Chondrocyte (in vitro differentiated cells): Measurements from ENCODE around the gene ELMOD1. TPM values are rescaled to one million over a fixed set of nuclear protein-coding genes. Genes with fewer than 3 reads are reported as not detected.

Experiments used
- DNase-seq: peaks from one replicate; pipeline ENCODE4 v3.0.0; 2021; ENCODE audit warnings: mixed read lengths, low spot score
- H3K27ac Mint-ChIP-seq: one replicate; pipeline ENCODE4 v1.8.0; 2021; ENCODE audit warnings: mild to moderate bottlenecking, moderate library complexity, mixed read lengths; ENCODE audit not compliant: unreplicated experiment
- H3K27me3 Mint-ChIP-seq: 2 replicates; pipeline ENCODE4 v1.8.0; 2021; ENCODE audit warnings: low read depth, mixed read lengths
- H3K36me3 Mint-ChIP-seq: 2 replicates; pipeline ENCODE4 v1.8.0; 2021; ENCODE audit warnings: low read depth, mixed read lengths
- H3K4me1 Mint-ChIP-seq: 2 replicates; pipeline ENCODE4 v1.8.0; 2021; ENCODE audit warnings: low read depth, mild to moderate bottlenecking, mixed read lengths
- H3K4me3 Mint-ChIP-seq: one replicate; pipeline ENCODE4 v1.8.0; 2021; ENCODE audit warnings: mild to moderate bottlenecking, moderate library complexity, mixed read lengths; ENCODE audit not compliant: unreplicated experiment
- H3K9me3 Mint-ChIP-seq: 2 replicates; pipeline ENCODE4 v1.8.0; 2021; ENCODE audit warnings: low read depth, mixed read lengths
- total RNA-seq: library from RNA; stranded (reverse); gene quantifications from 3 replicates; pipeline ENCODE4 v1.2.1, GENCODE V29; 2021
- TF ChIP-seq, protein P1 (sequence below): fragments of 200-600 bp; sonication (generic); IDR thresholded peaks from 2 replicates; pipeline ENCODE4 v1.5.0; 2021; ENCODE audit warnings: antibody characterized with exemption, mild to moderate bottlenecking, moderate library complexity

The ELMOD1 gene
- total RNA-seq, 1 donor from 2014 or later: 0.15 TPM

DNA sequence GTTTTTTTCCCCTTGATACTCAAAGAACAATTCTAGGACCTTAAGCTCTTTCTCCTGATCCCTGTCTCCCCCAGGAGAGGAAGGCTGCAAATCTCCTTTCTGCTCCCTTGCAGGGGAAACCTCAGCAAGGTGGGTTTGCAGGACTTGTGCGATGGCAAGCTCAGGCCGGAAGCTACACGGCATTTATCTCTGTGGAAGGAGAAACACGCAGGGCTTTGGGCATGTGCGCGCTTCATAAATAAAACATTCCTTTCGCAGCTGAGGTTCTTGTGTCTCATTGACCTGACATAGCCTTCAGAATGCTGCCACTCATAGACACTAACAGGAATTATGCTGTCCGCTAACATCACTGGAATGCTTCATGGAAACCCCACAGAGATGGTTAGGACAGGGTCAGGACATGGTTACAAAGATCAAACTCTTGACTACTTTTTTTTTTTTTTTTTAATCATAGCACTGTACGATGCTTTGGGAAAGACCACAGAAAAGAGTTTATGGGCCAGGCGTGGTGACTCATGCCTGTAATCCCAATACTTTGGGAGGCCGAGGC, 78.3 kb downstream of the ELMOD1 start:
- Mint-ChIP-seq H3K36me3 (no peaks in the 10 kb centered on the region), H3K27ac (no peak overlapping the region), H3K9me3 (no peaks in the 10 kb centered on the region), H3K4me3 (no peak overlapping the region), H3K4me1 (peaks cover 9% of the 10 kb centered on the region), H3K27me3 (peaks cover 17% of the 10 kb centered on the region)
- TF ChIP-seq, protein P1, sequence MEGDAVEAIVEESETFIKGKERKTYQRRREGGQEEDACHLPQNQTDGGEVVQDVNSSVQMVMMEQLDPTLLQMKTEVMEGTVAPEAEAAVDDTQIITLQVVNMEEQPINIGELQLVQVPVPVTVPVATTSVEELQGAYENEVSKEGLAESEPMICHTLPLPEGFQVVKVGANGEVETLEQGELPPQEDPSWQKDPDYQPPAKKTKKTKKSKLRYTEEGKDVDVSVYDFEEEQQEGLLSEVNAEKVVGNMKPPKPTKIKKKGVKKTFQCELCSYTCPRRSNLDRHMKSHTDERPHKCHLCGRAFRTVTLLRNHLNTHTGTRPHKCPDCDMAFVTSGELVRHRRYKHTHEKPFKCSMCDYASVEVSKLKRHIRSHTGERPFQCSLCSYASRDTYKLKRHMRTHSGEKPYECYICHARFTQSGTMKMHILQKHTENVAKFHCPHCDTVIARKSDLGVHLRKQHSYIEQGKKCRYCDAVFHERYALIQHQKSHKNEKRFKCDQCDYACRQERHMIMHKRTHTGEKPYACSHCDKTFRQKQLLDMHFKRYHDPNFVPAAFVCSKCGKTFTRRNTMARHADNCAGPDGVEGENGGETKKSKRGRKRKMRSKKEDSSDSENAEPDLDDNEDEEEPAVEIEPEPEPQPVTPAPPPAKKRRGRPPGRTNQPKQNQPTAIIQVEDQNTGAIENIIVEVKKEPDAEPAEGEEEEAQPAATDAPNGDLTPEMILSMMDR: no peak
- DNase-seq: no peak

DNA sequence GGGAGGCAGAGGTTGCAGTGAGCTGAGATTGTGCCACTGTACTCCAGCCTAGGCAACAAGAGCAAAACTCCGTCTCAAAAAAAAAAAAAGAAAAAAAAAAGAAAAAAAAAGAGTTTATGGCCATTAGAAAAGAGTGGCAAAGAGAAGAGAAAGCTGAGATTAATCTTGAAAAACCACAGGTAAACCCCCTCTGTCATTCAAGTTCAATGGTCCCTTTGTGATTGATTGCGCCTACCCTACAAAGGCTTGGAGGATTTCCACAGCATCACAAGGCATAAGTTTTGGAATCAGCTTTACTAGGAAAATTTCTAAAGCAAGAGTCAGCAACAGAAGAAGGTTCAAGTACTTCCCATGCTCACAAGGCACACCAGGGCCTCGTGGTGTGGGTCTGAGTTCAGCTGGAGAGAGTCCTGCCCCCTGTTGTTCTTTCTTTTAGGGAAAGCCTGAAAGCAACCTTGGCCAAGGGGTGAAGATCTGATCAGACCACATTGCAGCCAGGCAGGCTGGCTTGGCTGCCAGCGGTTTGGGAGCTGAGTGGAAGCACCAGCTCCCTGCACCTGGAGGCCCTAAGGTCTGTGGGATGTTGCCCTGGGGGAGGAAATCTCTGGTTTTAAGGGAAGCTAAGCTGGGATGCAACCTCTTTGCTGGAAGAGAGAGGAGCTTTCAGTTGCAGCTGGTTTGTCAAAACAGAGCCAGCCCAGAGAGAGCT, 79.1 kb downstream of the ELMOD1 start:
- no peak for DNase-seq
- Mint-ChIP-seq H3K27me3 (peaks cover 11% of the 10 kb centered on the region), H3K27ac (no peak overlapping the region), H3K36me3 (no peaks in the 10 kb centered on the region), H3K4me3 (no peak overlapping the region), H3K9me3 (no peaks in the 10 kb centered on the region), H3K4me1 (peaks cover 9% of the 10 kb centered on the region)
- TF ChIP-seq, protein P1: no peak

GRCh38 chr11:107675902-107676301, 85.0 kb downstream of the ELMOD1 start:
- DNase-seq: no peak
- Mint-ChIP-seq H3K4me1 (no peaks in the 10 kb centered on the region), H3K27me3 (peaks cover 22% of the 10 kb centered on the region), H3K36me3 (no peaks in the 10 kb centered on the region), H3K27ac (no peak overlapping the region), H3K9me3 (no peaks in the 10 kb centered on the region), H3K4me3 (no peak overlapping the region)
- TF ChIP-seq, protein P1: no peak

DNA sequence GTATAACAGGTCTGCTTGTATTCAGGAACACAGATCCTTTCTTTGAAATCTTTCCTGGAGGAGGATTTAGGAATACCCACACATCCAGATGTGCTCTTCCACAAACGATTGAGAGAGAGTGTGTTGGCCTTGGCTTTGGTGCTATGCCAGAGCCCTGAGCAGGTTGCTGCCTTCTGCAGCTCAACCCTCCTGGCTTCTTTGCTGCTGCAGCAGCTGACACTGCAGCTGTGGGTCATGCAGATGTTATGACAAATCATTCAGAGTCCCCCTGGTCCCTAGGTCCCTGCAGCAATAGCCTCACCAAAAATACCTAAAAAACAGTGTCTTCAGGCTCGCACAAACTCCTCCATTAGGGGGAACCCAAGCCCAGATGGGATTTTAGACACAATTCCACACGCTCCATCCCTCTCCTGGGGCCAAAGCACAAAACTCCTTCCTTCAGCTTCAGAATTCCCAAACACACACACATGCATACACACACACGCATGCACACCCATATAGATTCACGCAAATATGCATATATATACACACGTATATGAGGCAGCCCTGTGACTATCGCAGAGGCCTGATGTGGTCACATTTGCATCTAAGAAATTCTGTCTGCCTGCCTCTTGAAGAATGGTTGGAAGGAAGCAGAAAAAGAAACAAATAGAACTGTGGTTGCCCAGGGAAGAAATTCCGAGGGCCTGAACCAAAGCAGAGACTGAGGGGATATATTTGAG, 85.5 kb downstream of the ELMOD1 start:
- H3K4me3 Mint-ChIP-seq: no peak overlapping the region

More for the DNA sequence above, 85.5 kb downstream of the ELMOD1 start:
- no peaks in the 10 kb centered on the region for H3K4me1 Mint-ChIP-seq
- no peak overlapping the region for H3K27ac Mint-ChIP-seq
- H3K27me3 Mint-ChIP-seq: peaks cover 22% of the 10 kb centered on the region
- H3K9me3 Mint-ChIP-seq: no peaks in the 10 kb centered on the region
- no peaks in the 10 kb centered on the region for H3K36me3 Mint-ChIP-seq
- DNase-seq: no peak
- TF ChIP-seq, protein P1: no peak
